Skeletal muscle tissue (tissue), 4 donors: Measurements from ENCODE around the gene SF3B5. TPM values are rescaled to one million over a fixed set of nuclear protein-coding genes. Genes with fewer than 3 reads are reported as not detected.
"Not testable (repeated sequence)": the region's sequence is repeated elsewhere in the genome, so short reads cannot be mapped to it uniquely, and the experiment has no call there.

Experiments used
- H3K27ac ChIP-seq: one replicate; pipeline ENCODE4 v1.7.0; 2013; ENCODE audit warnings: mild to moderate bottlenecking, low read depth, low read length, inconsistent platforms
- H3K27me3 ChIP-seq, 3 donors: one replicate each; pipeline ENCODE4 v1.7.0; 2013; ENCODE audit warnings: low read length in 3 of 3; ENCODE audit not compliant: control insufficient read depth in 3 of 3, insufficient read depth in 3 of 3
- H3K36me3 ChIP-seq, 3 donors: one replicate each; pipeline ENCODE4 v1.7.0; 2013; ENCODE audit warnings: low read length in 3 of 3; ENCODE audit not compliant: control insufficient read depth in 3 of 3, insufficient read depth in 3 of 3
- H3K4me1 ChIP-seq, 3 donors: one replicate each; pipeline ENCODE4 v1.7.0; 2013; ENCODE audit warnings: low read length in 3 of 3, mild to moderate bottlenecking in 3 of 3; ENCODE audit not compliant: control insufficient read depth in 3 of 3, insufficient read depth in 3 of 3
- H3K4me3 ChIP-seq, 3 donors: one replicate each; pipeline ENCODE4 v1.7.0; 2013; ENCODE audit warnings: low read length in 3 of 3
- H3K9ac ChIP-seq, 3 donors: one replicate each; pipeline ENCODE4 v1.7.0; 2013; ENCODE audit warnings: low read length in 3 of 3, mild to moderate bottlenecking in 3 of 3, moderate library complexity in 2 of 3, low read depth in 1 of 3
- H3K9me3 ChIP-seq, 3 donors: one replicate each; pipeline ENCODE4 v1.7.0; 2013; ENCODE audit warnings: low read length in 3 of 3; ENCODE audit not compliant: control insufficient read depth in 3 of 3
- total RNA-seq: library from RNA; depleted of rRNA; stranded (reverse); fragments of >200 nt; gene quantifications from one replicate; pipeline ENCODE4 v1.2.3, GENCODE V29; 2014
- donor health status: Osteomylitis.

Gene SF3B5
- total RNA-seq, 1 donor from 2014 or later = 71.5 TPM

DNA sequence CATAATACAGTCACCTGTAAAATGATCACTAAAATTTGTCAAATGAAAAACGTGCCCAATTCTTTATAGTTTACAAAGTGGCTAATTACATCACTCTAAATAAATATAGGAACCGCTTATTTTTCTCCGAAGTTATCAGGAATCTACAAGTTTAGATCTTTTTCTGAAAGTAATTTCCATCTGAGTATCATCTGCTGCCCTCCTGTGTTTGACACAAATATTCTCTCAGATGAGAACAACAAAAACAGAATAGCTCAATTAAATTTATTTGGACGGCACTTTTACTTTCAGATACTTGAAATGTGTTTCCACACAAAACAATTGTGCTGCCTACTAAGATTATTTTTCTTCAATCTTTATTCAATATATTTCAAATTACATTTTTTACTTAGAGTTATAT lies 5.0 kb downstream of the SF3B5 start:
- Histone ChIP-seq H3K27ac (no peak overlapping the region), H3K9ac (no peak overlapping the region), H3K27me3 (no peaks in the 10 kb centered on the region), H3K36me3 (peaks cover 0 to 6% (median 0%) of the 10 kb centered on the region in 3 donors), H3K4me1 (peaks cover 12 to 20% (median 15%) of the 10 kb centered on the region in 3 donors), H3K9me3 (no peaks in the 10 kb centered on the region), H3K4me3 (no peak overlapping the region)

DNA sequence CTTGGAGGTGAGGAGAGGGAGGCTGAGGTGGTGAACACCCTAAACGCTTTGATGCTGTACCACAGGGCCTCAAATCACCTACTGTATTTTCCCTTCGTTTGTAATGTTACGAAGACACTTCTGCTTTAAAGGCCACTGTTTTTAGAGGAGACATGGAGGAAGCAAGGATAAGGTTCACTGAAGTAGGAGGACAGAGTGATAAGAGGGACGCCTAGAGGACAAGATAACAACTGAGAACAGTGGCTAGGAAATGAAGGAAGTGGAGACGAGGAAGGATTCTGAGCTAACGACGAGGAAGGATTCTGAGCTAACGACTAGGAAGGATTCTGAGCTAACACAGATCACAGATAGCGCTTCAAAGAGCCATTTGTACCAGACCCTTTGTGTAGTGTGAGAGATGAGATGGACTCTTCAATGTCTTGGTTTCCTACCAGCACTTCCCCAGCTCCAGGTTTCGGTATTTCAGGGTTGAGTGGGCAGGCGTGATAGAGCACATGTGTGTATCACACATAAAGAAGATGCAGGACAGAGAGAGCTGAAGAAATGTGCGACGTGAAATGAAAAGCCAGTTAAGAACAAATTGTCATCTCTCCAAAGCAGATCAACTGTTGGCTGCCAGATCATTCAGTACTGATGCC lies 7.5 kb downstream of the SF3B5 start:
- no peak overlapping the region for H3K9ac ChIP-seq
- no peak overlapping the region for H3K27ac ChIP-seq
- no peaks in the 10 kb centered on the region for H3K9me3 ChIP-seq
- peaks cover 0 to 3% (median 0%) of the 10 kb centered on the region in 3 donors for H3K36me3 ChIP-seq
- no peaks in the 10 kb centered on the region for H3K4me1 ChIP-seq
- H3K4me3 ChIP-seq = no peak overlapping the region
- H3K27me3 ChIP-seq = no peaks in the 10 kb centered on the region

DNA sequence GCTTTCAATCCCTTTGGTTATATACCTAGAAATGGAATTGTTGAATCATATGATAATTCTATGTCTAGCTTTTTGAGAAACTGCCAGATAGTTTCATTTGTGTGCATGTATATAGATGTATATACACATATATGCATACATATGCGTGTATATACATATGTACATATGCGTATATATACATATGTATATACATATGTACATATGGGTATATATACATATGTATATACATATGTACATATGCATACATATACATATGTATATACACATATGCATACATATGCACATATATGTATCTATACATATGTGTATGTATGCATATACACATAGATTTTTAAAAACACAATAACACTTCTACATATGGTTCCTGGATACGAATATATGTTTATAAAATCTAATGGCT lies 8.4 kb downstream of the SF3B5 start:
- H3K36me3 ChIP-seq = peaks cover 0 to 3% (median 0%) of the 10 kb centered on the region in 3 donors
- H3K4me3 ChIP-seq = no peak overlapping the region
- H3K27ac ChIP-seq = no peak overlapping the region
- H3K27me3 ChIP-seq = no peaks in the 10 kb centered on the region
- no peaks in the 10 kb centered on the region for H3K4me1 ChIP-seq
- H3K9me3 ChIP-seq = no peaks in the 10 kb centered on the region
- no peak overlapping the region for H3K9ac ChIP-seq

DNA sequence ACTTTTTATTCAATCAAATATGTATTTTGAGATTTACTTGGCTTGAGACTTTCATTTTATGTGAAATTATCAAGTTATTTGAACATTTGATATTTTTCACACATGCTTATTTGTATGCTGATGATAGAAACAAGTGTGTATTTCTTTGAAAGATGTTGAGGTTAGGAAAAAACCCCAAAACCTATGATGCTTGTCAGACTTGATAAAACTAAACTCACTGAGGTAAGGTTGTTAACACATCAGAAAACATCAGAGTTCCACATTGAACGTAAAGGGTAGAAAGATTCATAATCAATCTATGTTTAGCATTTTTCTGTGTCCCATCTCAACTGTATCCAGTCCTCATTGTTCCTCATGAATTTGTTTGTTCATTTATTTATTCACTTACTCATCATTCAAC lies 12.2 kb downstream of the SF3B5 start:
- Histone ChIP-seq H3K36me3 (peaks cover 0 to 3% (median 0%) of the 10 kb centered on the region in 3 donors), H3K27me3 (no peaks in the 10 kb centered on the region), H3K27ac (no peak overlapping the region), H3K4me3 (no peak overlapping the region), H3K9me3 (no peaks in the 10 kb centered on the region), H3K4me1 (no peaks in the 10 kb centered on the region), H3K9ac (no peak overlapping the region)

DNA sequence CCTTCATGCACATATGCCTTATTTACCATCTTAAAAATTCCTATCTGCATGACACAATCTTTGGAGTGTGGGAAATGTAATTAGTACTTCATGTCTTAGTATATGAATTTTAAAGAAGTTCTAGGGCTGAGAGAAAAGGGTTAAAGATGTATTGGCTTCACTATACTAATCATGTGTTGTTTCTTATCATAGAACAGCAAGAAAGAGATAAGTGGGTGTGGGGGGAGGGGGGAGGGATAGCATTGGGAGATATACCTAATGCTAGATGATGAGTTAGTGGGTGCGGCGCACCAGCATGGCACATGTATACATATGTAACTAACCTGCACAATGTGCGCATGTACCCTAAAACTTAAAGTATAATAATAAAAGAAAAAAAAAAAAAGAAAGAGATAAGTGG lies 13.0 kb downstream of the SF3B5 start:
- H3K27me3 ChIP-seq, H3K9ac ChIP-seq, H3K4me1 ChIP-seq, H3K27ac ChIP-seq, H3K9me3 ChIP-seq, H3K36me3 ChIP-seq, H3K4me3 ChIP-seq: not testable (repeated sequence)

DNA sequence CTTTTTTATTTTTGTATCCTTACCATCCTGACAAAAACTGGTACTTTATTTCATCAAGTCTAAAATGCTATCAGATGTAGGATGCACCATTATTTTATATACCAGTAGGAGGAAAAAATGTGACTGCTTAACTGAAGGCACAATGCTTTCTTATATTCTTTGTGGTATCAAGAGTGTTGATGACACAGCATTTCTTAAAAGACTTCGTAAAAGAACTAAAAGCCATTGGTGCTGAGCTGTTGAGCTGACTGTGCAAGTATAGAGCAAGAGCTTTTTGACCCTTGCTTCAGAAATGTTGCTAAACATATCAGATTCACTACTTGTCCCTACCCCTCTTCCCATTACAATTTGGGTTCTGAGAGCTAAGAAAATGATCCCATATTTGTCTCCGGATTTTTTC lies 17.5 kb downstream of the SF3B5 start:
- Histone ChIP-seq H3K27me3 (no peaks in the 10 kb centered on the region), H3K4me1 (no peaks in the 10 kb centered on the region), H3K9ac (no peak overlapping the region), H3K9me3 (no peaks in the 10 kb centered on the region), H3K4me3 (no peak overlapping the region), H3K27ac (no peak overlapping the region), H3K36me3 (no peaks in the 10 kb centered on the region)

DNA sequence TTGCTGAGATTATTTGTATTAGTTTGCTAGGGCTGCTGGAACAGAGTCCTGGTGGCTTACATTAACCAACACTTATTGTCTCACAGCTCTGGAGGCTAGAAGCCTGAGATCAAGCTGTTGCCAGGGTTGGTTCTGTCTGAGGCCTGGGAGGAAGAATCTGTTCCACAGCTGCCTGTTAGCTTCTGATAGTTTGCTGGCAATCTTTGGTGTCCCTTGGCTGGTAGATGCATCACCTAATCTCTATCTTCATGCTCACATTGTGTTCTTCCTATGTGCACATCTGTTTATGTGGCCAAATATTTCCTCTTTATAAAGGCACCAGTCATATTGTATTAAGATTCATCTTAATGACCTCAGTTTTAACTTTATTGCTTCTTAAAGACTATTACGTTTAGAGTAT lies 19.5 kb downstream of the SF3B5 start:
- Histone ChIP-seq H3K27me3 (no peaks in the 10 kb centered on the region), H3K9ac (no peak overlapping the region), H3K4me3 (no peak overlapping the region), H3K9me3 (no peaks in the 10 kb centered on the region), H3K27ac (no peak overlapping the region), H3K36me3 (no peaks in the 10 kb centered on the region), H3K4me1 (no peaks in the 10 kb centered on the region)

DNA sequence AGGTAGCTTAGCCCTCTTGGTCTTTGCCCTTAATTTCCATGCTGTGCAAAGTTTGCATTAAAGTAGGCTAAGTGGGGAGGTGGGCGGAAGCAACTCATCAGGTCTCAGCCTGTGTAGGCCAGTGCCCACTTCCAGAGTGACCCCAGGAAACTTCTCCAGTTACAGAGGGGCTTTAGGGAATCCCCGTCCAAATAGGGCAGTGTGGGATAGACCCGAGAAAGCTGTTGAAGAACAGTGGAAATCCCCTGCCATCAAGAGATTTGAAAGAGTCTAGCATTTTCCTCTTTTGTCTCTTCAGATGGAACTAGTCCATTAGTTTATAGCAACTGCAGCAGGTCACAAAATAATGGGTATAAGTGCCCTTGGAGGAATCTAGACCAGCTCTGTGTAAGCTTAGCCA lies 20.2 kb downstream of the SF3B5 start:
- Histone ChIP-seq H3K9me3 (no peaks in the 10 kb centered on the region), H3K4me3 (no peak overlapping the region), H3K9ac (no peak overlapping the region), H3K36me3 (no peaks in the 10 kb centered on the region), H3K27ac (no peak overlapping the region), H3K27me3 (no peaks in the 10 kb centered on the region), H3K4me1 (no peaks in the 10 kb centered on the region)

DNA sequence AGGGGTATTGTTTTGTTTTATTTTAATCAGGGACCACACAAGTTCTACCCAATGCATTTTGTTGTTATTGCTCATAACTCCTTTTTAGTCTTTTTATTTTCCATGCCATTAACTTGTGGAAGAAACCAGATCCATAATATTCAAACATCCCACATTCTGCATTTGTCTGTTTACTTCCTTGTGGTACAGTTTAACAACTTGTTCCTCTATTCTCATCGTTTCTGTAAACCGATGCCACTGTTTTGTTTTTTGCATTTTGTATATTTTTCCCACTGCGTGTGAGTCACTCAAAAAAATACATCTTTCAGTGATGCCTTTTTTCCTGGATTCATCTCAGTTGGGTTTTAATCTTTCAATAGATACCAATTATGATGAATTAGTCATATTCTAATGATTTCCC lies 22.3 kb downstream of the SF3B5 start:
- no peaks in the 10 kb centered on the region for H3K4me1 ChIP-seq
- no peak overlapping the region for H3K9ac ChIP-seq
- H3K27me3 ChIP-seq = peaks cover 0 to 3% (median 3%) of the 10 kb centered on the region in 3 donors
- H3K4me3 ChIP-seq = no peak overlapping the region
- H3K27ac ChIP-seq = no peak overlapping the region
- no peaks in the 10 kb centered on the region for H3K9me3 ChIP-seq
- H3K36me3 ChIP-seq = no peaks in the 10 kb centered on the region

DNA sequence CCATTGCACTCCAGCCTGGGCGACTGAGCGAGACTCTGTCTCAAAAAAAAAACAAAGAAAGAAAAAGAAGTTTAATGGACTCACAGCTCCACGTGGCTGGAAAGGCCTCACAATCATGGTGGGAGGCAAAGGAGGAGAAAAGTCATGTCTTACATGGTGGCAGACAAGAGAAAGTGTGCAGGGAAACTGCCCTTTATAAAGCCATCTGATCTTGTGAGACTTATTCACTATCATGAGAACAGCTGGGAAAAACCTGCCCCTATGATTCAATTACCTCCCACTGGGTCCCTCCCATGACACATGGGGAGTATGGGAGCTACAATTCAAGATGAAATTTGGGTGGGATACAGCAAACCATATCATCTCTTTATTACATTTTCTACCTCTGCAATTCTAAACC lies 25.9 kb downstream of the SF3B5 start:
- Histone ChIP-seq H3K36me3 (no peaks in the 10 kb centered on the region), H3K4me3 (no peak overlapping the region), H3K4me1 (peaks cover 0 to 6% (median 2%) of the 10 kb centered on the region in 3 donors), H3K9me3 (no peaks in the 10 kb centered on the region), H3K27ac (no peak overlapping the region), H3K27me3 (peaks cover 5 to 17% (median 11%) of the 10 kb centered on the region in 3 donors), H3K9ac (no peak overlapping the region)
